Measurements from ENCODE around the gene PAPPA.
A peak's percentile ranks its signal among the peaks of the same experiment; 100 is the strongest.

Gene PAPPA

GRCh38 chr9:116355153-116355921 lies 201.7 kb downstream of the PAPPA start:
- DNase-seq, result peak; percentile 79

- DNase-seq, result no peak
Observed at GRCh38 chr9:116358251-116358650, 204.7 kb downstream of the PAPPA start.

- DNase-seq, result peak; percentile 28
Observed at GRCh38 chr9:116360016-116360415, 206.4 kb downstream of the PAPPA start.

- no peak for DNase-seq
Observed at GRCh38 chr9:116360989-116361388, 207.4 kb downstream of the PAPPA start.

GRCh38 chr9:116361547-116361946 lies 208.0 kb downstream of the PAPPA start:
- DNase-seq, result no peak

- DNase-seq, result no peak
Observed at GRCh38 chr9:116362493-116362892, 208.9 kb downstream of the PAPPA start.

- DNase-seq, result peak; percentile 80
Observed at GRCh38 chr9:116365056-116365471, 211.5 kb downstream of the PAPPA start.

GRCh38 chr9:116366241-116366640 lies 212.7 kb downstream of the PAPPA start:
- no peak for DNase-seq

GRCh38 chr9:116368680-116369079 lies 215.1 kb downstream of the PAPPA start:
- DNase-seq, result no peak

GRCh38 chr9:116369706-116370105 lies 216.1 kb downstream of the PAPPA start:
- peak; percentile 28 for DNase-seq

GRCh38 chr9:116370556-116370955 lies 217.0 kb downstream of the PAPPA start:
- no peak for DNase-seq

GRCh38 chr9:116372081-116372673 lies 218.6 kb downstream of the PAPPA start:
- DNase-seq, result no peak

- DNase-seq, result no peak
Observed at GRCh38 chr9:116372786-116373185, 219.2 kb downstream of the PAPPA start.

GRCh38 chr9:116377179-116377798 lies 223.7 kb downstream of the PAPPA start:
- DNase-seq, result no peak

- no peak for DNase-seq
Observed at GRCh38 chr9:116378873-116379272, 225.3 kb downstream of the PAPPA start.

GRCh38 chr9:116379821-116380220 lies 226.2 kb downstream of the PAPPA start:
- no peak for DNase-seq

GRCh38 chr9:116380496-116380995 lies 227.0 kb downstream of the PAPPA start:
- no peak for DNase-seq

GRCh38 chr9:116381350-116381749 lies 227.8 kb downstream of the PAPPA start:
- DNase-seq, result no peak

- no peak for DNase-seq
Observed at GRCh38 chr9:116382053-116382452, 228.5 kb downstream of the PAPPA start.

- DNase-seq, result no peak
Observed at GRCh38 chr9:116383133-116383532, 229.5 kb downstream of the PAPPA start.

- no peak for DNase-seq
Observed at GRCh38 chr9:116383936-116384335, 230.3 kb downstream of the PAPPA start.

GRCh38 chr9:116387934-116388698 lies 234.5 kb downstream of the PAPPA start:
- no peak for DNase-seq

Data from femur (tissue), 1 donor.